BE2C (cell line): ENCODE data around the gene CCDC87.
"Not testable (repeated sequence)": the region's sequence is repeated elsewhere in the genome, so short reads cannot be mapped to it uniquely, and the experiment has no call there.

ENCODE experiments used
- DNase-seq: peaks from one replicate; pipeline ENCODE4 v3.0.0-alpha.2; 2020
- H3K27me3 ChIP-seq: fragments of 250-450 bp; sonication (Bioruptor Pico); 2 replicates; pipeline ENCODE4 v1.5.1; 2020; ENCODE audit warnings: mild to moderate bottlenecking
- H3K36me3 ChIP-seq: fragments of 250-450 bp; sonication (Bioruptor Pico); 2 replicates; pipeline ENCODE4 v1.5.1; 2020; ENCODE audit warnings: mild to moderate bottlenecking
- H3K4me1 ChIP-seq: fragments of 250-450 bp; sonication (Bioruptor Pico); 2 replicates; pipeline ENCODE4 v1.5.1; 2020
- H3K4me3 ChIP-seq: 2 replicates; pipeline ENCODE4 v1.5.1; 2011; ENCODE audit warnings: low read depth, low read length
- H3K9me3 ChIP-seq: fragments of 250-450 bp; sonication (Bioruptor Pico); 2 replicates; pipeline ENCODE4 v1.5.1; 2020
- CTCF ChIP-seq: IDR thresholded peaks from 2 replicates; pipeline ENCODE4 v1.5.1; 2012; ENCODE audit warnings: mild to moderate bottlenecking, low read depth, low read length

Gene CCDC87

GRCh38 chr11:66598993-66599392, 6.1 kb upstream of the CCDC87 start:
- peaks cover 10% of the 10 kb centered on the region for H3K36me3 ChIP-seq
- no peak overlapping the region for H3K4me3 ChIP-seq
- H3K4me1 ChIP-seq, result peaks cover 8% of the 10 kb centered on the region
- DNase-seq, result no peak
- no peaks in the 10 kb centered on the region for H3K9me3 ChIP-seq
- no peaks in the 10 kb centered on the region for H3K27me3 ChIP-seq
- TF ChIP-seq CTCF, result no peak

GRCh38 chr11:66595245-66595904, 2.5 kb upstream of the CCDC87 start:
- TF ChIP-seq CTCF, result no peak
- DNase-seq, result peak; percentile 49
- Histone ChIP-seq H3K4me3 (no peak overlapping the region), H3K27me3 (no peaks in the 10 kb centered on the region), H3K36me3 (peaks cover 10% of the 10 kb centered on the region), H3K9me3 (no peaks in the 10 kb centered on the region), H3K4me1 (0 out of 2 replicates have a peak, but pooled peaks cover 3% of the 10 kb centered on the region)

GRCh38 chr11:66593650-66594049, 787 bp upstream of the CCDC87 start:
- H3K27me3 ChIP-seq, result no peaks in the 10 kb centered on the region
- H3K4me1 ChIP-seq, result 0 out of 2 replicates have a peak, but pooled peaks cover 3% of the 10 kb centered on the region

GRCh38 chr11:66593303-66593635, 406 bp upstream of the CCDC87 start:
- 0 out of 2 replicates have a peak, but pooled peaks cover 3% of the 10 kb centered on the region for H3K4me1 ChIP-seq
- H3K9me3 ChIP-seq, result no peaks in the 10 kb centered on the region

More at GRCh38 chr11:66593650-66594049, 787 bp upstream of the CCDC87 start:
- DNase-seq, result no peak
- no peak for TF ChIP-seq CTCF
- Histone ChIP-seq H3K36me3 (no peaks in the 10 kb centered on the region), H3K4me3 (peak overlapping the region; percentile 79), H3K9me3 (no peaks in the 10 kb centered on the region)

GRCh38 chr11:66591175-66591574, 1.7 kb downstream of the CCDC87 start:
- Histone ChIP-seq H3K9me3 (no peaks in the 10 kb centered on the region), H3K4me1 (0 out of 2 replicates have a peak, but pooled peaks cover 3% of the 10 kb centered on the region), H3K4me3 (no peak overlapping the region), H3K36me3 (no peaks in the 10 kb centered on the region), H3K27me3 (no peaks in the 10 kb centered on the region)
- no peak for DNase-seq
- TF ChIP-seq CTCF, result no peak

More at GRCh38 chr11:66593303-66593635, 406 bp upstream of the CCDC87 start:
- Histone ChIP-seq H3K4me3 (peak overlapping the region; percentile 79), H3K36me3 (no peaks in the 10 kb centered on the region), H3K27me3 (no peaks in the 10 kb centered on the region)
- TF ChIP-seq CTCF, result no peak
- DNase-seq, result no peak

GRCh38 chr11:66589996-66590675, 2.7 kb downstream of the CCDC87 start:
- TF ChIP-seq CTCF, result no peak
- no peaks in the 10 kb centered on the region for H3K36me3 ChIP-seq
- 0 out of 2 replicates have a peak, but pooled peaks cover 3% of the 10 kb centered on the region for H3K4me1 ChIP-seq
- DNase-seq, result no peak
- no peaks in the 10 kb centered on the region for H3K9me3 ChIP-seq
- no peak overlapping the region for H3K4me3 ChIP-seq
- H3K27me3 ChIP-seq, result no peaks in the 10 kb centered on the region

- not testable (repeated sequence) for H3K9me3 ChIP-seq
Measured at GRCh38 chr11:66589315-66589714, 3.5 kb downstream of the CCDC87 start.

More at GRCh38 chr11:66589315-66589714, 3.5 kb downstream of the CCDC87 start:
- not testable (repeated sequence) for H3K4me1 ChIP-seq, H3K27me3 ChIP-seq, H3K4me3 ChIP-seq, DNase-seq, H3K36me3 ChIP-seq
